ENCODE measurements around the gene MAD1L1.

- TF ChIP-seq, protein P1, sequence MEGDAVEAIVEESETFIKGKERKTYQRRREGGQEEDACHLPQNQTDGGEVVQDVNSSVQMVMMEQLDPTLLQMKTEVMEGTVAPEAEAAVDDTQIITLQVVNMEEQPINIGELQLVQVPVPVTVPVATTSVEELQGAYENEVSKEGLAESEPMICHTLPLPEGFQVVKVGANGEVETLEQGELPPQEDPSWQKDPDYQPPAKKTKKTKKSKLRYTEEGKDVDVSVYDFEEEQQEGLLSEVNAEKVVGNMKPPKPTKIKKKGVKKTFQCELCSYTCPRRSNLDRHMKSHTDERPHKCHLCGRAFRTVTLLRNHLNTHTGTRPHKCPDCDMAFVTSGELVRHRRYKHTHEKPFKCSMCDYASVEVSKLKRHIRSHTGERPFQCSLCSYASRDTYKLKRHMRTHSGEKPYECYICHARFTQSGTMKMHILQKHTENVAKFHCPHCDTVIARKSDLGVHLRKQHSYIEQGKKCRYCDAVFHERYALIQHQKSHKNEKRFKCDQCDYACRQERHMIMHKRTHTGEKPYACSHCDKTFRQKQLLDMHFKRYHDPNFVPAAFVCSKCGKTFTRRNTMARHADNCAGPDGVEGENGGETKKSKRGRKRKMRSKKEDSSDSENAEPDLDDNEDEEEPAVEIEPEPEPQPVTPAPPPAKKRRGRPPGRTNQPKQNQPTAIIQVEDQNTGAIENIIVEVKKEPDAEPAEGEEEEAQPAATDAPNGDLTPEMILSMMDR (conservative IDR thresholded peaks at IDR 0.05 in 1 of 2, IDR thresholded peaks at IDR 0.05 in 1 of 2; ENCODE audit: low read depth in 1 of 2, low read length in 2 of 2) = no peak
- TF ChIP-seq EZH2 (IDR thresholded peaks at IDR 0.05; ENCODE audit: low read length, missing control alignments) = no peak
Measured at GRCh38 chr7:1825897-1826741, 406.6 kb downstream of the MAD1L1 start.

Data from fibroblast of lung (primary cell).